ENCODE data around the gene TOR4A.

DNA sequence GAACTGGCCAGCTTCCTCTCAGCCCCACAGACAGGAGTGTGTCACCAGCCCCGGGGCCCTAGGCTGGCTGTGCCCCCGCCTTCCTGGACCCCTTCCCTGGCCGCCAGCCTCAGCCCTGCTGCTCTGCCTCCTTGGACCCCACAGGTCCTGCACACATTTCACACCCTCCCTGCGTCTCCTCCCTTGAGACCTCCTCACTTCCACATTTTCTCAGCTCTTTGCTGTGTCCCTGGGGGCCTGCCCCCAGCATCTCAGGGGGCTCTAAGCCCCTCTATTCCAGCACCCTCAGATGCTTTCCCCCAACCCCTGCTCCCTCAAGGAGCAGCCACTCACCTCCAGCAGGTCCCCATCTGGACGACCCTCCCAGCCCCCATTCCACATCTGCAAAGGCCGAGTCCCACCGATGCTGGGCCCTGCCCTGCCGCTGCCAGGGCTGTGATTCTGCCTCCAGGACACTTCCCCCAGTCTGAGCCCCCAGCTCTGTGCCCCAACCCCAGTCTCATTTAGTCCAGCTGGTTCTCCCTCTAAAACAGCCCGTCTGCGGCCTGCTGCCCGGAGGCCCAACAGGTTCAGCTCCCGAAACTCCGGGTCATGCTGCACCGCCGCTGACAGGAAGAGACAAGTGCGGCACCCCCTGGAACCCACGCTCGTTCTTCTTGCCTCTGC lies 42.6 kb upstream of the TOR4A start:
- TF ChIP-seq, protein P1, sequence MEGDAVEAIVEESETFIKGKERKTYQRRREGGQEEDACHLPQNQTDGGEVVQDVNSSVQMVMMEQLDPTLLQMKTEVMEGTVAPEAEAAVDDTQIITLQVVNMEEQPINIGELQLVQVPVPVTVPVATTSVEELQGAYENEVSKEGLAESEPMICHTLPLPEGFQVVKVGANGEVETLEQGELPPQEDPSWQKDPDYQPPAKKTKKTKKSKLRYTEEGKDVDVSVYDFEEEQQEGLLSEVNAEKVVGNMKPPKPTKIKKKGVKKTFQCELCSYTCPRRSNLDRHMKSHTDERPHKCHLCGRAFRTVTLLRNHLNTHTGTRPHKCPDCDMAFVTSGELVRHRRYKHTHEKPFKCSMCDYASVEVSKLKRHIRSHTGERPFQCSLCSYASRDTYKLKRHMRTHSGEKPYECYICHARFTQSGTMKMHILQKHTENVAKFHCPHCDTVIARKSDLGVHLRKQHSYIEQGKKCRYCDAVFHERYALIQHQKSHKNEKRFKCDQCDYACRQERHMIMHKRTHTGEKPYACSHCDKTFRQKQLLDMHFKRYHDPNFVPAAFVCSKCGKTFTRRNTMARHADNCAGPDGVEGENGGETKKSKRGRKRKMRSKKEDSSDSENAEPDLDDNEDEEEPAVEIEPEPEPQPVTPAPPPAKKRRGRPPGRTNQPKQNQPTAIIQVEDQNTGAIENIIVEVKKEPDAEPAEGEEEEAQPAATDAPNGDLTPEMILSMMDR (IDR thresholded peaks at IDR 0.05): no peak
- TF ChIP-seq USF2 (IDR thresholded peaks at IDR 0.05) (no peak), ZFP36 (IDR thresholded peaks at IDR 0.05; ENCODE audit: borderline replicate concordance, partially characterized antibody) (no peak), SREBF2 (IDR thresholded peaks at IDR 0.05) (no peak), JUN (IDR thresholded peaks at IDR 0.05) (no peak)
